ENCODE results near the gene MC4R.

The MC4R gene

GRCh38 chr18:60377778-60378469 lies 5.3 kb upstream of the MC4R start (continued):
- TF ChIP-seq ZNF561 (tag by site-specific recombination; IDR thresholded peaks at IDR 0.05; ENCODE audit: borderline replicate concordance) (no peak), WT1 (tag by site-specific recombination; IDR thresholded peaks at IDR 0.05) (no peak), ZNF112 (tag by site-specific recombination; IDR thresholded peaks at IDR 0.05) (no peak), ZNF311 (tag by site-specific recombination; IDR thresholded peaks at IDR 0.05; ENCODE audit: borderline replicate concordance) (no peak), ZNF266 (tag by site-specific recombination; IDR thresholded peaks at IDR 0.05; ENCODE audit: low read depth) (no peak)

- H3K9me3 ChIP-seq (ENCODE audit: control insufficient read depth, insufficient read depth, low read depth, low read length), result no peaks in the 10 kb centered on the region; the same call in 1 of the 2 replicates
- peaks cover 3% of the 10 kb centered on the region; the same call in 1 of the 2 replicates for H3K4me1 ChIP-seq (ENCODE audit: control insufficient read depth, insufficient read depth, low read length)
- ChIA-PET POLR2A (interaction anchor here (0.5 to 0.6 kb wide), 2 partner anchors 246 to 1312 kb away, joined by 3 to 4 read pairs; no protein-coding TSS in a partner anchor), CTCF (interaction anchor here (0.6 to 1.5 kb wide), 6 partner anchors 11 to 383 kb away, joined by 3 to 7 read pairs (median 4); no protein-coding TSS in a partner anchor)
- H3K36me3 ChIP-seq (ENCODE audit: control insufficient read depth in 2 of 2, insufficient read depth in 1 of 2, low read length in 2 of 2), result no peaks in the 10 kb centered on the region
- H3K4me3 ChIP-seq (ENCODE audit: low read depth, low read length), result no peak overlapping the region
- no peak overlapping the region for H3K27ac ChIP-seq (ENCODE audit: extremely low read depth, low read depth, low read length)
- no peak for TF ChIP-seq ZNF792 (tag by site-specific recombination; IDR thresholded peaks at IDR 0.05)
- TF ChIP-seq GLI4 (tag by site-specific recombination; IDR thresholded peaks at IDR 0.05), result no peak
Measured at GRCh38 chr18:60372132-60372531, 443 bp downstream of the MC4R start.

- Histone ChIP-seq H3K4me3 (ENCODE audit: low read depth, low read length) (no peak overlapping the region), H3K9me3 (ENCODE audit: control insufficient read depth, insufficient read depth, low read depth, low read length) (no peaks in the 10 kb centered on the region), H3K36me3 (ENCODE audit: control insufficient read depth in 2 of 2, insufficient read depth in 1 of 2, low read length in 2 of 2) (no peaks in the 10 kb centered on the region), H3K27ac (ENCODE audit: extremely low read depth, low read depth, low read length) (no peak overlapping the region), H3K4me1 (ENCODE audit: control insufficient read depth, insufficient read depth, low read length) (no peaks in the 10 kb centered on the region)
- TF ChIP-seq ZNF112 (tag by site-specific recombination; IDR thresholded peaks at IDR 0.05), result no peak
- ChIA-PET CTCF (interaction anchor here (0.6 to 0.9 kb wide), 2 partner anchors 36 to 299 kb away, joined by 3 to 4 read pairs; no protein-coding TSS in a partner anchor), POLR2A (no interaction called here)
Measured at GRCh38 chr18:60358516-60358915, 14.1 kb downstream of the MC4R start.

GRCh38 chr18:60350941-60351340 lies 21.6 kb downstream of the MC4R start:
- Histone ChIP-seq H3K36me3 (ENCODE audit: control insufficient read depth in 2 of 2, insufficient read depth in 1 of 2, low read length in 2 of 2) (no peaks in the 10 kb centered on the region), H3K9me3 (ENCODE audit: control insufficient read depth, insufficient read depth, low read depth, low read length) (no peaks in the 10 kb centered on the region), H3K27ac (ENCODE audit: extremely low read depth, low read depth, low read length) (no peak overlapping the region), H3K4me3 (ENCODE audit: low read depth, low read length) (no peak overlapping the region), H3K4me1 (ENCODE audit: control insufficient read depth, insufficient read depth, low read length) (no peaks in the 10 kb centered on the region)
- TF ChIP-seq ZNF664 (tag by site-specific recombination; IDR thresholded peaks at IDR 0.05), result no peak
- no peak for TF ChIP-seq ZNF157 (tag by site-specific recombination; IDR thresholded peaks at IDR 0.05)
- no peak for TF ChIP-seq ZNF830 (tag by site-specific recombination; IDR thresholded peaks at IDR 0.05; ENCODE audit: low read depth)
- TF ChIP-seq ZBTB7A (tag by site-specific recombination; IDR thresholded peaks at IDR 0.05; ENCODE audit: low read depth), result no peak
- TF ChIP-seq ZNF624 (tag by site-specific recombination; IDR thresholded peaks at IDR 0.05), result no peak
- TF ChIP-seq ZNF23 (tag by site-specific recombination; IDR thresholded peaks at IDR 0.05; ENCODE audit: borderline replicate concordance), result no peak
- TF ChIP-seq ZNF510 (tag by site-specific recombination; IDR thresholded peaks at IDR 0.05; ENCODE audit: insufficient replicate concordance), result no peak
- no peak for TF ChIP-seq ZNF341 (tag by site-specific recombination; IDR thresholded peaks at IDR 0.05; ENCODE audit: low read depth)
- TF ChIP-seq ZNF112 (tag by site-specific recombination; IDR thresholded peaks at IDR 0.05), result no peak
- TF ChIP-seq ZNF362 (tag by site-specific recombination; IDR thresholded peaks at IDR 0.05), result no peak
- no peak for TF ChIP-seq ZFP69B (tag by site-specific recombination; IDR thresholded peaks at IDR 0.05)
- no peak for TF ChIP-seq TSHZ1 (tag by site-specific recombination; IDR thresholded peaks at IDR 0.05; ENCODE audit: borderline replicate concordance)
- TF ChIP-seq ZNF311 (tag by site-specific recombination; IDR thresholded peaks at IDR 0.05; ENCODE audit: borderline replicate concordance), result no peak
- no peak for TF ChIP-seq ZNF302 (tag by site-specific recombination; IDR thresholded peaks at IDR 0.05; ENCODE audit: low read depth)
- TF ChIP-seq ZNF175 (tag by site-specific recombination; IDR thresholded peaks at IDR 0.05), result no peak
- TF ChIP-seq REPIN1 (tag by site-specific recombination; IDR thresholded peaks at IDR 0.05; ENCODE audit: low read depth), result no peak
- no peak for TF ChIP-seq SP2 (tag by site-specific recombination; IDR thresholded peaks at IDR 0.05)
- no peak for TF ChIP-seq ZNF155 (tag by site-specific recombination; IDR thresholded peaks at IDR 0.05)
- no peak for TF ChIP-seq ZNF792 (tag by site-specific recombination; IDR thresholded peaks at IDR 0.05)
- no peak for TF ChIP-seq ZNF138 (tag by site-specific recombination; IDR thresholded peaks at IDR 0.05; ENCODE audit: borderline replicate concordance)
- CTCF ChIA-PET, result no interaction called here
- POLR2A ChIA-PET, result no interaction called here

Data from HEK293 (cell line).